Esophagus muscularis mucosa (tissue), 4 donors: ENCODE data around the gene TFAP2C. TPM values are rescaled to one million over a fixed set of nuclear protein-coding genes. Genes with fewer than 3 reads are reported as not detected.
"Not testable (repeated sequence)": the region's sequence is repeated elsewhere in the genome, so short reads cannot be mapped to it uniquely, and the experiment has no call there.

Experiments used
- DNase-seq: peaks from one replicate; pipeline ENCODE4 v3.0.0-alpha.2; 2017; ENCODE audit errors: extremely low spot score
- H3K27ac ChIP-seq, 4 donors: fragments of 200-600 bp; sonication (generic); replicated peaks in 1 of 4; 1 replicate in 3 of 4; 2 replicates in 1 of 4; pipeline ENCODE4 v1.5.1; 2016 to 2019; ENCODE audit warnings: mild to moderate bottlenecking in 1 of 4
- H3K27me3 ChIP-seq, 4 donors: fragments of 200-600 bp; sonication (generic); one replicate each; pipeline versions ENCODE4 v1.5.1 to v1.6.0; 2016 to 2019
- H3K36me3 ChIP-seq, 4 donors: fragments of 200-600 bp; sonication (generic); one replicate each; pipeline ENCODE4 v1.5.1; 2016 to 2019
- H3K4me1 ChIP-seq, 4 donors: fragments of 200-600 bp; sonication (generic); one replicate each; pipeline ENCODE4 v1.5.1; 2016 to 2019
- H3K4me3 ChIP-seq, 4 donors: fragments of 200-600 bp; sonication (generic); 1 replicate in 2 of 4; 2 replicates in 2 of 4; pipeline ENCODE4 v1.5.1; 2016 to 2019; ENCODE audit warnings: mild to moderate bottlenecking in 4 of 4, moderate library complexity in 1 of 4
- H3K9me3 ChIP-seq, 4 donors: fragments of 200-600 bp; sonication (generic); 1 replicate in 3 of 4; 2 replicates in 1 of 4; pipeline ENCODE4 v1.5.1; 2016 to 2019
- EP300 ChIP-seq: sonication (generic); formaldehyde crosslinking; IDR thresholded peaks from one replicate; pipeline ENCODE4 v1.6.1; 2017; ENCODE audit warnings: antibody characterized with exemption
- POLR2A ChIP-seq: fragments of 450-650 bp; IDR thresholded peaks from one replicate; pipeline ENCODE4 v1.6.1; 2017; ENCODE audit warnings: antibody characterized with exemption, moderate library complexity, mild to moderate bottlenecking, low read depth
- POLR2AphosphoS5 ChIP-seq, 2 donors: sonication (generic); formaldehyde crosslinking; IDR thresholded peaks; one replicate each; pipeline ENCODE4 v1.6.1; 2017; ENCODE audit warnings: antibody characterized with exemption in 2 of 2
- WGBS: methylation state at CpG from one replicate; pipeline ENCODE4 v1.1.5; 2018; 5-methylcytosine and 5-hydroxymethylcytosine counted together
- intact Hi-C: fragments of 100-400 bp; cut with DNase I; formaldehyde crosslinking; loops from one replicate; pipeline ENCODE4 v1.15.1; 2023
- total RNA-seq, 4 donors: library from RNA; depleted of rRNA; stranded (reverse); fragments of >200 nt; gene quantifications; one replicate each; pipeline versions ENCODE4 v1.1.0 to v1.2.1, GENCODE V29; 2016
- TF ChIP-seq, protein P1 (sequence below), 3 experiments: fragments of 200-600 bp in 2 of 3; fragments of 450-650 bp in 1 of 3; sonication (generic) in 2 of 3; IDR thresholded peaks; one replicate each; pipeline ENCODE4 v1.5.1; 2017 to 2019; ENCODE audit warnings: antibody characterized with exemption in 3 of 3, mild to moderate bottlenecking in 2 of 3, moderate library complexity in 1 of 3

The TFAP2C gene
- total RNA-seq, 4 donors from 2014 or later, result 1.9 to 3.4 (median 2.4) TPM

DNA sequence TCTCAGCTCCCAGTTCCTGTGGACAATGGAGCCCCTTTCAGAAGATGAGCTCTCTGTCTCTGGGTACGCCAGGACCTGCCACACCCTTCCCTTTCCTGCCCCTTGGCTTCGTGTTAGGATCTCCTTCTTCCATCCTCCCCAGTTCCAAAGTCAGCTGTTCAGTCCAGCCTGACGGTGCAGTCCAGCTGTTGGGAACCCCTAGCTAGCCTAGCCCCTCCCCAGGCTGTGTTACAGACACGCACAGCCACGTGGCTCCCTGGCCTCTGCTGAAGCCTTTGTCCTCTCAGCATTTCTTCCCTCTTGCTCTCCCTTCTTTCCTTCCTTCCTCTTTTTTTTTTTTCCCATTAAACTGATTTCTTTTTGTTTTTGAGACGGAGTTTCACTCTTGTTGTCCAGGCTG, 12.4 kb upstream of the TFAP2C start:
- H3K9me3 ChIP-seq, result no peaks in the 10 kb centered on the region
- no peak overlapping the region for H3K27ac ChIP-seq
- DNase-seq, result no peak
- H3K4me1 ChIP-seq, result no peaks in the 10 kb centered on the region
- intact Hi-C loops, result no loop called here
- H3K4me3 ChIP-seq, result no peak overlapping the region
- TF ChIP-seq POLR2A, result no peak
- no peak for TF ChIP-seq EP300
- TF ChIP-seq, protein P1, sequence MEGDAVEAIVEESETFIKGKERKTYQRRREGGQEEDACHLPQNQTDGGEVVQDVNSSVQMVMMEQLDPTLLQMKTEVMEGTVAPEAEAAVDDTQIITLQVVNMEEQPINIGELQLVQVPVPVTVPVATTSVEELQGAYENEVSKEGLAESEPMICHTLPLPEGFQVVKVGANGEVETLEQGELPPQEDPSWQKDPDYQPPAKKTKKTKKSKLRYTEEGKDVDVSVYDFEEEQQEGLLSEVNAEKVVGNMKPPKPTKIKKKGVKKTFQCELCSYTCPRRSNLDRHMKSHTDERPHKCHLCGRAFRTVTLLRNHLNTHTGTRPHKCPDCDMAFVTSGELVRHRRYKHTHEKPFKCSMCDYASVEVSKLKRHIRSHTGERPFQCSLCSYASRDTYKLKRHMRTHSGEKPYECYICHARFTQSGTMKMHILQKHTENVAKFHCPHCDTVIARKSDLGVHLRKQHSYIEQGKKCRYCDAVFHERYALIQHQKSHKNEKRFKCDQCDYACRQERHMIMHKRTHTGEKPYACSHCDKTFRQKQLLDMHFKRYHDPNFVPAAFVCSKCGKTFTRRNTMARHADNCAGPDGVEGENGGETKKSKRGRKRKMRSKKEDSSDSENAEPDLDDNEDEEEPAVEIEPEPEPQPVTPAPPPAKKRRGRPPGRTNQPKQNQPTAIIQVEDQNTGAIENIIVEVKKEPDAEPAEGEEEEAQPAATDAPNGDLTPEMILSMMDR (IDR thresholded peaks at IDR 0.05), result no peak
- TF ChIP-seq POLR2AphosphoS5 (IDR thresholded peaks at IDR 0.05), result no peak
- WGBS, result 52% methylated on average over 6 of the region's 6 CpGs
- H3K36me3 ChIP-seq, result no peaks in the 10 kb centered on the region
- no peaks in the 10 kb centered on the region for H3K27me3 ChIP-seq

DNA sequence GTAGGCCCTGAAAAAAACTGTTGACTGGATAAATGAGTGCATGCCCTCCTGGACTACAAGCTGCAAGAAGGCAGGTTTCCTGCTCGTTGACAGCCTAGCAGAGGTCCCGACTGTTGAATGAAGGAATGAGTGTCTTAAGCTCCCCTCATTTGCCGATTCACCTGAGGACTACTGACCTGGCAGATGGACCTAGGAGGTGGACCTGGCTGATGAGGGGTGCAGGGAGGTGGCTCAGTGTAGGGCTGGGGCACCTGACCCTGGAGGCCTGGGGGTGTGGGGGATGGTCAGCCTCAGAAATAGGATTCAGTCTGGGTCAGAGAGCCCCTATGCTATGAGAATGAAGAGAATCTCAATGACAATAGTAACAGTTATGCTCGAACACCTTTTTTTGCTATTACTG, 11.6 kb upstream of the TFAP2C start:
- WGBS, result 73% methylated on average over 4 of the region's 4 CpGs
- TF ChIP-seq POLR2AphosphoS5 (IDR thresholded peaks at IDR 0.05) (no peak), EP300 (no peak), POLR2A (no peak)
- TF ChIP-seq, protein P1 (IDR thresholded peaks at IDR 0.05), result no peak
- no peak overlapping the region for H3K4me3 ChIP-seq
- DNase-seq, result no peak
- H3K36me3 ChIP-seq, result no peaks in the 10 kb centered on the region
- intact Hi-C loops, result no loop called here
- no peaks in the 10 kb centered on the region for H3K4me1 ChIP-seq
- H3K27ac ChIP-seq, result no peak overlapping the region
- H3K27me3 ChIP-seq, result no peaks in the 10 kb centered on the region
- H3K9me3 ChIP-seq, result no peaks in the 10 kb centered on the region

DNA sequence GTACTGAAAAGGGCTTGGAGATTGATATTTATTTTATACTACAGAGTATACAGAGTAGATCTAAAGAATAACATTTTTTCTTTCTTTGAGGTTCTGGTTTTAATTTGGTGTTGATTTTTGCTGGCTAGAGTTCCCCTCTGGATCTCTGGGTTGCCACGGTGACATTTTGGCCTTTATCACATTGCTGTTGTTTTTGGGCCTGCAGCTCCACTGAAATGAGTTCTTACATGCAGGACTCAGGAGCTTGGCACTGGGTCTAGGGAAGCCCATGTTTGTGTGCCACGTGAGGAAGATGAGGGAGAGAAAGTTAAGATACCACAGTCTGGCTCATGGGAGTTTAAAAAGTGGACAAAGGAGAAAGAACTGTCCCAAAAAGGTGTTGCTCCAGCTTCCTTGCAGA, 7.4 kb upstream of the TFAP2C start:
- H3K27ac ChIP-seq, result no peak overlapping the region

DNA sequence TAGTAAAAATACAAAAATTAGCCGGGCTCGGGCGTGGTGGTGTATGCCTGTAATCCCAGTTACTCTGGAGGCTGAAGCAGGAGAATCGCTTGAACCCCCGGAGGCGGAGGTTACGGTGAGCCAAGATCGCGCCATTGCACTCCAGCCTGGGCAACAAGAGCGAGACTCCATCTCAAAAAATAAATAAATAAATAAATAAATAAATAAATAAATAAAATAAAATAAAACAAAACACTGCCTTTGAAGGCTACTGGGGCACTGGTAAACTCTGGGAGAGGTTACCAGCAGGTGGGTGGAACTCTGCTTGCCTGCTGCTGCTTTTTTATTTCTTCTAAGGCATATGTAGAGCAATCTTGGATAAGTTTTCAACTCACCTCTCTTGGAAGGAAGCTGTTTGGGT, 5.2 kb upstream of the TFAP2C start:
- Histone ChIP-seq H3K27me3 (peaks cover 1 to 58% (median 38%) of the 10 kb centered on the region in 4 donors), H3K4me1 (peaks cover 23 to 41% (median 38%) of the 10 kb centered on the region in 4 donors)
- DNase-seq, H3K36me3 ChIP-seq, H3K27ac ChIP-seq, intact Hi-C loops, H3K9me3 ChIP-seq, H3K4me3 ChIP-seq: not testable (repeated sequence)
- 97% methylated on average over 10 of the region's 10 CpGs for WGBS

More for the DNA sequence above, 7.4 kb upstream of the TFAP2C start:
- no peaks in the 10 kb centered on the region for H3K36me3 ChIP-seq
- no peak for DNase-seq
- H3K27me3 ChIP-seq, result peaks cover 0 to 36% (median 18%) of the 10 kb centered on the region in 4 donors
- intact Hi-C loops, result no loop called here
- H3K4me1 ChIP-seq, result peaks cover 10 to 19% (median 16%) of the 10 kb centered on the region in 4 donors
- no peaks in the 10 kb centered on the region for H3K9me3 ChIP-seq
- WGBS, result 47% methylated on average over 2 of the region's 2 CpGs
- TF ChIP-seq POLR2A (no peak), EP300 (no peak), POLR2AphosphoS5 (IDR thresholded peaks at IDR 0.05) (no peak)
- TF ChIP-seq, protein P1 (IDR thresholded peaks at IDR 0.05), result no peak
- H3K4me3 ChIP-seq, result no peak overlapping the region

DNA sequence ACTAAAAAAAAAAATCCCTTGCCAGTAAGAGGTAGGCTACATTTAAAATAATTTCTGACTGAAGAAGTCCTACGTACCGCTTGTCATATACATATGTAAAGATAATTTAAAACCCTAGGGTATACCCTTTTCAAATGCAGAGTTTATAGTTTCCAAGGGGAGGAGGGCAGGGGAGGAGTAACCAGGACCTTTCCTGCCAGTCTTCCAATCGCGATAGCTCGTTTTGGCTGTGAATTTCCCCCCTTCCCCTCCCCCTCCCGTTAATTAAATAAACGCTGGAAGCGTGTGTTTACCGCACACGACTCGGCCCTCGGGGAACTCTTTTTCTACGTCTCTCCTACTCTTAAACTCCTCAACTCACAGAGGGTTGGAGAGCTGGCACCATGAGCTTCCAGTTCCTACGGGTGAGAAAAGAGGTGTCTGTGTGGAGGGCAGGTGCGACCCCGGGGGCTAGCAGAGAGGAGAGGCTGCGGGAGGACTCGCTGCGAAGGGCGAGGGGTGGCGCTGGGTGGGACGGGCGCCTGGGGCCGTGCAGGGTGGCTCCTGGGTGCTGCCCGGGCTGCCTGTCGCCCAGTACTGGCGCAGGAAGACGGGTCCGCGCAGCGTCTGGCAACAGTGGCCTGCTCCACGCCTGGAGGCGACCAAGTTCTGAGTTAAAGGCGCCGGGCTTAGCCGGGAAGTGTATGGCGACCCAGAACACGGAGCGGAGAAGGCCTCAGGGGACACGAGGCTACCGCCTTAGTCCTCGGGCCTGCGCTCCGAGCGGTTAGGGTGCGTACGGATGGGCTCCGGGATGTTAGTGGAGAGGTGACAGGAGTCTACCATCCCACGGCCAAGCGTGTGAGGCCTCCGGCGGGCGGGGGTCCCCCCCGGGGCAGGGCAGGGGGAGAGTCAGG, 4.1 kb upstream of the TFAP2C start:
- DNase-seq, result no peak
- Histone ChIP-seq H3K4me3 (no peak overlapping the region), H3K9me3 (no peaks in the 10 kb centered on the region), H3K4me1 (peaks cover 32 to 52% (median 49%) of the 10 kb centered on the region in 4 donors), H3K27ac (no peak overlapping the region), H3K36me3 (no peaks in the 10 kb centered on the region), H3K27me3 (peaks cover 5 to 69% (median 47%) of the 10 kb centered on the region in 4 donors)
- no peak for TF ChIP-seq POLR2A
- TF ChIP-seq, protein P1 (IDR thresholded peaks at IDR 0.05), result no peak
- no peak for TF ChIP-seq POLR2AphosphoS5 (IDR thresholded peaks at IDR 0.05)
- TF ChIP-seq EP300, result no peak
- 26% methylated on average over 39 of the region's 54 CpGs for WGBS
- intact Hi-C loops, result no loop called here
